ENCODE measurements around the gene FLOT2.
A peak's percentile ranks its signal among the peaks of the same experiment; 100 is the strongest.

Gene FLOT2

DNA sequence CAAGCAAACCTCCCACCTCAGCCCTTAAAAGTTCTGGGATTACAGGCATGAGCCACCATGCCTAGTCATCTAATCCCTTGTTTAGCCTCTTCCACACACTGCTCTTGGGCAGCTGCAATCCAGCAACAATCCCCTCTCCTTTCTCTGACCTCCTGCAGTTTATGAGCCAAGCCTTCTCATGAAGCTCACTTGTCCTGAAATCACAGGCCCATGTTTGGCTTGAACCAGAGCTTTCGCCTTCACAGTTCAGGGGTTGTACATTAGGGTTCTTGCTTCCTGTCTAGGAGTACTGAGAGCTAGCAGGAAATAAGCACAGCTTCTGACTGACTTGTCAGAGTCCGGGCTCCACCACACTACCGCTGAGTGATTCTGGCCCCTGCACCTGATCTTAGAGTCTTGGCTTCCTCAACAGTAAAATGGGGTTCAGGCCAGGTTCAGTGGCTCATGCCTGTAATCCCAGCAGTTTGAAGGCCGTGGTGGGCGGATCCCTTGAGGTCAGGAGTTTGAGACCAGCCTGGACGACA, 26.4 kb downstream of the FLOT2 start:
- Histone ChIP-seq H3K27ac (ENCODE audit: low read length) (peak overlapping the region; percentile 40; the same call in 1 of the 2 replicates), H3K79me2 (ENCODE audit: low read length) (no peaks in the 10 kb centered on the region), H3K36me3 (replicated peaks; ENCODE audit: insufficient read depth, low read length) (no peaks in the 10 kb centered on the region), H3K27me3 (replicated peaks; ENCODE audit: insufficient read depth, low read length) (no peaks in the 10 kb centered on the region), H3K9me2 (replicated peaks; ENCODE audit: insufficient read depth, low read length) (no peaks in the 10 kb centered on the region), H3K4me3 (ENCODE audit: low read length) (no peak overlapping the region), H4K20me1 (ENCODE audit: insufficient read depth, low read length) (no peaks in the 10 kb centered on the region), H3F3A (ENCODE audit: insufficient read depth, low read length) (no peaks in the 10 kb centered on the region), H3K4me2 (ENCODE audit: low read depth, low read length) (no peak overlapping the region; the same call in 1 of the 2 replicates), H2AFZ (ENCODE audit: low read length) (peak overlapping the region; percentile 91), H3K9ac (ENCODE audit: low read length) (no peak overlapping the region), H3K4me1 (ENCODE audit: low read length) (peaks cover 4% of the 10 kb centered on the region), H3K9me3 (replicated peaks; ENCODE audit: insufficient read depth, low read length) (no peaks in the 10 kb centered on the region)
- TF ChIP-seq EZH2phosphoT487 (IDR thresholded peaks at IDR 0.05; ENCODE audit: low read length) (no peak), EZH2 (optimal IDR thresholded peaks at IDR 0.05; ENCODE audit: low read depth, low read length) (no peak)
- TF ChIP-seq, protein P1, sequence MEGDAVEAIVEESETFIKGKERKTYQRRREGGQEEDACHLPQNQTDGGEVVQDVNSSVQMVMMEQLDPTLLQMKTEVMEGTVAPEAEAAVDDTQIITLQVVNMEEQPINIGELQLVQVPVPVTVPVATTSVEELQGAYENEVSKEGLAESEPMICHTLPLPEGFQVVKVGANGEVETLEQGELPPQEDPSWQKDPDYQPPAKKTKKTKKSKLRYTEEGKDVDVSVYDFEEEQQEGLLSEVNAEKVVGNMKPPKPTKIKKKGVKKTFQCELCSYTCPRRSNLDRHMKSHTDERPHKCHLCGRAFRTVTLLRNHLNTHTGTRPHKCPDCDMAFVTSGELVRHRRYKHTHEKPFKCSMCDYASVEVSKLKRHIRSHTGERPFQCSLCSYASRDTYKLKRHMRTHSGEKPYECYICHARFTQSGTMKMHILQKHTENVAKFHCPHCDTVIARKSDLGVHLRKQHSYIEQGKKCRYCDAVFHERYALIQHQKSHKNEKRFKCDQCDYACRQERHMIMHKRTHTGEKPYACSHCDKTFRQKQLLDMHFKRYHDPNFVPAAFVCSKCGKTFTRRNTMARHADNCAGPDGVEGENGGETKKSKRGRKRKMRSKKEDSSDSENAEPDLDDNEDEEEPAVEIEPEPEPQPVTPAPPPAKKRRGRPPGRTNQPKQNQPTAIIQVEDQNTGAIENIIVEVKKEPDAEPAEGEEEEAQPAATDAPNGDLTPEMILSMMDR (IDR thresholded peaks at IDR 0.05; ENCODE audit: low read length): no peak
- DNase-seq: peak; percentile 78

DNA sequence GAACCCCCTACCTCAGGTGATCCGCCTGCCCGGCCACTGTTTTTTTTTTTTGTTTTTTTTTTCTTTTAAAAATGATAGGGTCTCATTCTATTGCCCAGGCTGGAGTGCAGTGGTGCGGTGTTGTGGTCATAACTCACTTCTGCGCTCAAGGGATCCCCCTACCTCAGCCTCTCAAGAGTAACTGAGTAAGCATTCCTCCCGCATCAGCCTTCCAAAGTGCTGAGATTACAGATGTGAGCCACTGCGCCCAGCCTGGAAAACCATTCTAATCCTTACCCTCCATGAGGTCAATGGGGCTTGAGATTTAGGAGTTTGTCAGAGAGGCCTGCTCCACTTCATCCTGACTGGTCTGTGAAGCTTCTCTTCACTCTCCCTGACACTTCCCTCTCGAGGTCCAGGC, 30.3 kb downstream of the FLOT2 start:
- Histone ChIP-seq H4K20me1 (ENCODE audit: insufficient read depth, low read length) (no peaks in the 10 kb centered on the region), H3K4me2 (ENCODE audit: low read depth, low read length) (no peak overlapping the region), H3K9ac (ENCODE audit: low read length) (no peak overlapping the region), H3F3A (ENCODE audit: insufficient read depth, low read length) (no peaks in the 10 kb centered on the region), H3K79me2 (ENCODE audit: low read length) (no peaks in the 10 kb centered on the region), H3K9me3 (replicated peaks; ENCODE audit: insufficient read depth, low read length) (no peaks in the 10 kb centered on the region), H3K27ac (ENCODE audit: low read length) (no peak overlapping the region), H2AFZ (ENCODE audit: low read length) (peak overlapping the region; percentile 37; the same call in 1 of the 2 replicates), H3K4me3 (ENCODE audit: low read length) (no peak overlapping the region), H3K36me3 (replicated peaks; ENCODE audit: insufficient read depth, low read length) (no peaks in the 10 kb centered on the region), H3K9me2 (replicated peaks; ENCODE audit: insufficient read depth, low read length) (no peaks in the 10 kb centered on the region), H3K27me3 (replicated peaks; ENCODE audit: insufficient read depth, low read length) (no peaks in the 10 kb centered on the region), H3K4me1 (ENCODE audit: low read length) (peaks cover 4% of the 10 kb centered on the region)
- DNase-seq: no peak
- TF ChIP-seq EZH2 (optimal IDR thresholded peaks at IDR 0.05; ENCODE audit: low read depth, low read length) (no peak), EZH2phosphoT487 (IDR thresholded peaks at IDR 0.05; ENCODE audit: low read length) (no peak)
- TF ChIP-seq, protein P1 (IDR thresholded peaks at IDR 0.05; ENCODE audit: low read length): no peak

DNA sequence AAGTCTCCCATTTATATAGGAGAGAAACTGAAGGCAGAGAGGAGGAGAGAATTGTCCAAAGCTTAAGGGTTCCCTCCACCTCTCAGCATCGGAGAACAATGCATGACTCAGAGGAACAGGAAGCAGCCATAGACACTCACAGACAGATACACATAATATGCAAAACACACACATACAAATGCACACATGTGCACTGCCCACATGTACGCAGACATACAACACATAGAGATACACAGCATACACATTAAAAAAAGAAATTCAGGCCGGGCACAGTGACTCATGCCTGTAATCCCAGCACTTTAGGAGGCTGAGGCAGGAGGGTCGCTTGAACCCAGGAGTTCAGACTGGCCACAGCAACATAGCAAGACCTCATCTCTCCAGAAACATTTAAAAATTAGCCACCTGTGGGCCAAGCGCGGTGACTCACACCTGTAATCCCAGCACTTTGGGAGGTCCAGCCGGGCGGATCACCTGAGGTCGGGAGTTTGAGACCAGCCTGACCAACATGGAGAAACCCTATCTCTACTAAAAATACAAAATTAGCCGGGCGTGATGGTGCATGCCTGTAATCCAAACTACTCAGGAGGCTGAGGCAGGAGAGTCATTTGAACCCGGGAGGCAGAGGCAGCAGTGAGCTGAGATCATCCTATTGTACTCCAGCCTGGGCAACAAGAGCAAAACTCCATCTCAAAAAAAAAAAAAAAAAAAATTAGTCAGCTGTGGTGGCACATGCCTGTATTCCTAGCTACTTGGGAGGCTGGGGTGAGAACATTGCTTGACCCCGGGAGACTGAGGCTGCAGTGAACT, 31.4 kb downstream of the FLOT2 start:
- Histone ChIP-seq H3F3A (ENCODE audit: insufficient read depth, low read length) (no peaks in the 10 kb centered on the region), H3K4me1 (ENCODE audit: low read length) (peaks cover 4% of the 10 kb centered on the region), H4K20me1 (ENCODE audit: insufficient read depth, low read length) (no peaks in the 10 kb centered on the region), H3K9ac (ENCODE audit: low read length) (no peak overlapping the region), H3K27ac (ENCODE audit: low read length) (no peak overlapping the region), H2AFZ (ENCODE audit: low read length) (no peak overlapping the region), H3K27me3 (replicated peaks; ENCODE audit: insufficient read depth, low read length) (no peaks in the 10 kb centered on the region), H3K4me2 (ENCODE audit: low read depth, low read length) (no peak overlapping the region), H3K79me2 (ENCODE audit: low read length) (no peaks in the 10 kb centered on the region), H3K9me3 (replicated peaks; ENCODE audit: insufficient read depth, low read length) (no peaks in the 10 kb centered on the region), H3K4me3 (ENCODE audit: low read length) (no peak overlapping the region), H3K36me3 (replicated peaks; ENCODE audit: insufficient read depth, low read length) (no peaks in the 10 kb centered on the region), H3K9me2 (replicated peaks; ENCODE audit: insufficient read depth, low read length) (no peaks in the 10 kb centered on the region)
- TF ChIP-seq, protein P1 (IDR thresholded peaks at IDR 0.05; ENCODE audit: low read length): no peak
- TF ChIP-seq EZH2 (optimal IDR thresholded peaks at IDR 0.05; ENCODE audit: low read depth, low read length) (no peak), EZH2phosphoT487 (IDR thresholded peaks at IDR 0.05; ENCODE audit: low read length) (no peak)
- DNase-seq: no peak
